ENCODE results near the gene PLCL1. TPM values are rescaled to one million over a fixed set of nuclear protein-coding genes. Genes with fewer than 3 reads are reported as not detected.

PLCL1 gene
- total RNA-seq, 1 donor from 2014 or later = 0.04 TPM

GRCh38 chr2:198127627-198128026 lies 323.2 kb downstream of the PLCL1 start:
- Mint-ChIP-seq H3K27me3 (no peaks in the 10 kb centered on the region), H3K4me3 (no peak overlapping the region), H3K4me1 (no peaks in the 10 kb centered on the region), H3K36me3 (ENCODE audit: low read depth) (no peaks in the 10 kb centered on the region), H3K27ac (no peak overlapping the region), H3K9me3 (no peaks in the 10 kb centered on the region)
- DNase-seq (no peak), ATAC-seq (ENCODE audit: low read depth) (no peak)
- ChIA-PET POLR2A (no interaction called here), CTCF (no interaction called here)
- intact Hi-C loops (cut with micrococcal nuclease) = loop anchor here (1.0 kb wide), 1 partner anchor 420 kb away; no protein-coding TSS in a partner anchor
- no peak for TF ChIP-seq CTCF (IDR thresholded peaks at IDR 0.05)

- no peak for DNase-seq
- Mint-ChIP-seq H3K9me3 (no peaks in the 10 kb centered on the region), H3K27me3 (no peaks in the 10 kb centered on the region), H3K4me1 (no peaks in the 10 kb centered on the region), H3K27ac (no peak overlapping the region), H3K4me3 (no peak overlapping the region), H3K36me3 (ENCODE audit: low read depth) (no peaks in the 10 kb centered on the region)
- intact Hi-C loops (cut with micrococcal nuclease) = no loop called here
- ATAC-seq (ENCODE audit: low read depth) = no peak
- no peak for TF ChIP-seq CTCF (IDR thresholded peaks at IDR 0.05)
- ChIA-PET POLR2A (no interaction called here), CTCF (no interaction called here)
These were observed 325.2 kb downstream of the PLCL1 start for GRCh38 chr2:198129609-198130008.

- DNase-seq = no peak
- H3K4me1 Mint-ChIP-seq = no peaks in the 10 kb centered on the region
- no peaks in the 10 kb centered on the region for H3K27me3 Mint-ChIP-seq
- H3K4me3 Mint-ChIP-seq = no peak overlapping the region
- no peak overlapping the region for H3K27ac Mint-ChIP-seq
- ATAC-seq (ENCODE audit: low read depth) = no peak
- intact Hi-C loops (cut with micrococcal nuclease) = no loop called here
- H3K36me3 Mint-ChIP-seq (ENCODE audit: low read depth) = no peaks in the 10 kb centered on the region
- no peak for TF ChIP-seq CTCF (IDR thresholded peaks at IDR 0.05)
- ChIA-PET CTCF (no interaction called here), POLR2A (no interaction called here)
- peaks cover 3% of the 10 kb centered on the region for H3K9me3 Mint-ChIP-seq
These were observed 330.0 kb downstream of the PLCL1 start for GRCh38 chr2:198134293-198134955.

- DNase-seq = no peak
- no peaks in the 10 kb centered on the region for H3K27me3 Mint-ChIP-seq
- no peak overlapping the region for H3K27ac Mint-ChIP-seq
- CTCF ChIA-PET = no interaction called here
- H3K4me3 Mint-ChIP-seq = no peak overlapping the region
- no peaks in the 10 kb centered on the region for H3K36me3 Mint-ChIP-seq (ENCODE audit: low read depth)
- TF ChIP-seq CTCF (IDR thresholded peaks at IDR 0.05) = no peak
- ATAC-seq (ENCODE audit: low read depth) = no peak
- H3K9me3 Mint-ChIP-seq = peaks cover 3% of the 10 kb centered on the region
- H3K4me1 Mint-ChIP-seq = no peaks in the 10 kb centered on the region
- POLR2A ChIA-PET = no interaction called here
- intact Hi-C loops (cut with micrococcal nuclease) = no loop called here
These were observed 331.1 kb downstream of the PLCL1 start for GRCh38 chr2:198135481-198135934.

GRCh38 chr2:198136142-198136541 lies 331.7 kb downstream of the PLCL1 start:
- ATAC-seq (ENCODE audit: low read depth) = no peak
- H3K9me3 Mint-ChIP-seq = peaks cover 3% of the 10 kb centered on the region
- intact Hi-C loops (cut with micrococcal nuclease) = no loop called here
- no peaks in the 10 kb centered on the region for H3K36me3 Mint-ChIP-seq (ENCODE audit: low read depth)
- H3K27ac Mint-ChIP-seq = no peak overlapping the region
- POLR2A ChIA-PET = no interaction called here
- TF ChIP-seq CTCF (IDR thresholded peaks at IDR 0.05) = no peak
- no peaks in the 10 kb centered on the region for H3K4me1 Mint-ChIP-seq
- CTCF ChIA-PET = no interaction called here
- no peak for DNase-seq
- H3K27me3 Mint-ChIP-seq = no peaks in the 10 kb centered on the region
- no peak overlapping the region for H3K4me3 Mint-ChIP-seq

All from activated B cell treated with CpG ODN at 0.5 μM for 24 hours (primary cell).